ENCODE results near the gene TEAD1.

Gene TEAD1

DNA sequence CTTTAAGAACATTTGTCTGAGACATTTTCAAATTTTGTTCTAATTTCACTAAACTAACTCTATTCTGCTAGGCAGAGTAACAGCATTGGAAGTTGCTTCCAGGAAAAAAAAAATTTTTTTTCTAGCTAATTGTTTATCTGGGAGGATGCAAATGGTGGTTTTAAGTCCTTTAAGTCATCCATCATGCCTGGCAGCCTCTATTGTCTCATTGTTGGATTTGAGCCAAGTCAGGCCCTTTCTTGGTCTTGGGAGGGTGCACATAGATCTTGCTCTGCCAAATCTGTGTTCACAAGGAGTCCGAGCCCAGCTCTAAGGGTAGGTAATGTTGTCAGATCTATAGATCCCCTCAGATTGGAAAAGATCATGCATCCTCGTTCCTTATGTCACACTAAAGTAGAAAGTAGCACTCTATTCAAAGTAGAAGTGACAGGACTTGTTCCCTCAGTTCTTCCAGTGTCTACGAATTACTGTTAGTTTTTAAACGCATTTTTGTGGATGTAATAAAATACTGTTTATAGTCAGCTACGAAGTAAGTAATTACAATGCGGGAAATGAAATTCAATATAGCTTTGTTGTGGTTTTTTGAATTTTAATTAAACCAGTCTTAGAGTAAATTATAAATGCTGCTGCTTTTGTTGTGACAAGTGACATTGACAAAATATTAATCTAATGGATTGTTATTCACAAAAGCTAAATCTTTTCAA is 168.9 kb downstream of the TEAD1 start:
- DNase-seq (ENCODE audit: insufficient read length, low spot score) (no peak), FAIRE-seq (no peak)
- TF ChIP-seq CTCF (IDR thresholded peaks at IDR 0.05; ENCODE audit: insufficient read depth, missing control alignments), result no peak

DNA sequence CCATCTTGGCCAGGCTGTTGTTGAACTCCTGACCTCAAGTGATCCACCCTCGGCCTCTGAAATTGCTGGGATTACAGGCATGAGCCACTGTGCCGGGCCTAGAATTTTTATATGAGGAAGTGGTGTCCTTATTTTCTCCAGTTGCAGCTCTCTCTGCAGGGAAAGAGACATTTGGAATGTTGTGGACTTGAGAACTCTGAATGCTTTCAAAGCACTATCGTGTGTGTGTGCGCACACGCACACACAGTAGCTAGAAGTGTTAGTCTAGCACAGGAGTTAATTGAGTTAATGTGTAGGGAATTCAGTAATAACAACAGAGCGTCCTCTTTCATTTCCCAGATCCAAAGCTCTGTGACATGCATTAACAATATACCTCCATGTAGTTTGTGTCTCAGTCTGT is 170.9 kb downstream of the TEAD1 start:
- TF ChIP-seq CTCF (IDR thresholded peaks at IDR 0.05; ENCODE audit: insufficient read depth, missing control alignments), result no peak
- FAIRE-seq (no peak), DNase-seq (ENCODE audit: insufficient read length, low spot score) (no peak)

- peak; percentile 32 for FAIRE-seq
Measured at GRCh38 chr11:12845739-12846358, 171.6 kb downstream of the TEAD1 start.

GRCh38 chr11:12846786-12847615 is 172.8 kb downstream of the TEAD1 start:
- FAIRE-seq (no peak), DNase-seq (ENCODE audit: insufficient read length, low spot score) (no peak)
- no peak for TF ChIP-seq CTCF (IDR thresholded peaks at IDR 0.05; ENCODE audit: insufficient read depth, missing control alignments)

More at GRCh38 chr11:12845739-12846358, 171.6 kb downstream of the TEAD1 start:
- TF ChIP-seq CTCF (IDR thresholded peaks at IDR 0.05; ENCODE audit: insufficient read depth, missing control alignments), result no peak
- DNase-seq (ENCODE audit: insufficient read length, low spot score), result peak; percentile 28

GRCh38 chr11:12848413-12848812 is 174.2 kb downstream of the TEAD1 start:
- DNase-seq (ENCODE audit: insufficient read length, low spot score) (no peak), FAIRE-seq (no peak)
- no peak for TF ChIP-seq CTCF (IDR thresholded peaks at IDR 0.05; ENCODE audit: insufficient read depth, missing control alignments)

DNA sequence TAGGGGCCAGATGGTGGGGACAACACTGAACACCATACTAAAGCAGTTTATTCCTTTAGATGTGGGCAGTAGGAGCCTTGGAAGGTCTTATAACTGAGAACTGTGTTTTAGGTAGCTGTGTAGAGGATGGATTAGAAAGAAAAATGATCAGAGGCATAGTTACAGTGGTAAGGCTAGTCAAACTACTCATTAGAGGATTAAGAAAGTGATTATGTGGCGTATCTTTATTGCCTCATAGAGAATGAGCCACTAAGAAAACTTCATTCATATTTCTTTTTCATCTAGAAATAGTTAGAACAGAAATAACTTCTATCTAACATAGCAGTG is 179.1 kb downstream of the TEAD1 start:
- no peak for FAIRE-seq
- no peak for DNase-seq (ENCODE audit: insufficient read length, low spot score)
- TF ChIP-seq CTCF (IDR thresholded peaks at IDR 0.05; ENCODE audit: insufficient read depth, missing control alignments), result no peak
